C4-2B (cell line): ENCODE results near the gene C1QB.

Source experiments
- H3K27ac ChIP-seq: fragments of 450-650 bp; 2 replicates; pipeline ENCODE4 v1.5.1; 2017
- ZFX ChIP-seq: fragments of 450-650 bp; IDR thresholded peaks from 2 replicates; pipeline ENCODE4 v1.6.1; 2017
- TF ChIP-seq, protein P1 (sequence below): fragments of 450-650 bp; conservative IDR thresholded peaks from 2 replicates; pipeline ENCODE4 v1.5.1; 2017; ENCODE audit warnings: mild to moderate bottlenecking

The C1QB gene

GRCh38 chr1:22650089-22650693 lies 2.8 kb upstream of the C1QB start:
- TF ChIP-seq, protein P1, sequence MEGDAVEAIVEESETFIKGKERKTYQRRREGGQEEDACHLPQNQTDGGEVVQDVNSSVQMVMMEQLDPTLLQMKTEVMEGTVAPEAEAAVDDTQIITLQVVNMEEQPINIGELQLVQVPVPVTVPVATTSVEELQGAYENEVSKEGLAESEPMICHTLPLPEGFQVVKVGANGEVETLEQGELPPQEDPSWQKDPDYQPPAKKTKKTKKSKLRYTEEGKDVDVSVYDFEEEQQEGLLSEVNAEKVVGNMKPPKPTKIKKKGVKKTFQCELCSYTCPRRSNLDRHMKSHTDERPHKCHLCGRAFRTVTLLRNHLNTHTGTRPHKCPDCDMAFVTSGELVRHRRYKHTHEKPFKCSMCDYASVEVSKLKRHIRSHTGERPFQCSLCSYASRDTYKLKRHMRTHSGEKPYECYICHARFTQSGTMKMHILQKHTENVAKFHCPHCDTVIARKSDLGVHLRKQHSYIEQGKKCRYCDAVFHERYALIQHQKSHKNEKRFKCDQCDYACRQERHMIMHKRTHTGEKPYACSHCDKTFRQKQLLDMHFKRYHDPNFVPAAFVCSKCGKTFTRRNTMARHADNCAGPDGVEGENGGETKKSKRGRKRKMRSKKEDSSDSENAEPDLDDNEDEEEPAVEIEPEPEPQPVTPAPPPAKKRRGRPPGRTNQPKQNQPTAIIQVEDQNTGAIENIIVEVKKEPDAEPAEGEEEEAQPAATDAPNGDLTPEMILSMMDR, result no peak
- no peak for TF ChIP-seq ZFX
- H3K27ac ChIP-seq, result no peak overlapping the region

- no peak overlapping the region for H3K27ac ChIP-seq
- no peak for TF ChIP-seq ZFX
- TF ChIP-seq, protein P1, result no peak
Measured at GRCh38 chr1:22651941-22652856, 837 bp upstream of the C1QB start.

- TF ChIP-seq ZFX, result no peak
- TF ChIP-seq, protein P1, result no peak; the same call in 1 of the 2 replicates
- no peak overlapping the region for H3K27ac ChIP-seq
Measured at GRCh38 chr1:22654692-22655091, 1.7 kb downstream of the C1QB start.

GRCh38 chr1:22658385-22659163 lies 5.5 kb downstream of the C1QB start:
- TF ChIP-seq, protein P1, result peak; percentile 20; the same call in 1 of the 2 replicates
- no peak for TF ChIP-seq ZFX
- no peak overlapping the region for H3K27ac ChIP-seq

DNA sequence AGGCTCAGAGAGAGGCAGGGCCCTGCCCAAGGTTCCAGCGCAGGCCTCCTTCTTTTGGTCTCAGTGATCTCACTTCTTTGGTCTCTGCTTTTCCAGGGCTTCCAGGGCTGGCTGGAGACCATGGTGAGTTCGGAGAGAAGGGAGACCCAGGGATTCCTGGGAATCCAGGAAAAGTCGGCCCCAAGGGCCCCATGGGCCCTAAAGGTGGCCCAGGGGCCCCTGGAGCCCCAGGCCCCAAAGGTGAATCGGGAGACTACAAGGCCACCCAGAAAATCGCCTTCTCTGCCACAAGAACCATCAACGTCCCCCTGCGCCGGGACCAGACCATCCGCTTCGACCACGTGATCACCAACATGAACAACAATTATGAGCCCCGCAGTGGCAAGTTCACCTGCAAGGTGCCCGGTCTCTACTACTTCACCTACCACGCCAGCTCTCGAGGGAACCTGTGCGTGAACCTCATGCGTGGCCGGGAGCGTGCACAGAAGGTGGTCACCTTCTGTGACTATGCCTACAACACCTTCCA lies 7.7 kb downstream of the C1QB start:
- no peak overlapping the region for H3K27ac ChIP-seq
- TF ChIP-seq, protein P1, result no peak
- TF ChIP-seq ZFX, result no peak

- no peak for TF ChIP-seq ZFX
- TF ChIP-seq, protein P1, result no peak
- H3K27ac ChIP-seq, result no peak overlapping the region
Measured at GRCh38 chr1:22661880-22662279, 8.8 kb downstream of the C1QB start.

GRCh38 chr1:22662318-22662717 lies 9.3 kb downstream of the C1QB start:
- H3K27ac ChIP-seq, result no peak overlapping the region
- TF ChIP-seq ZFX, result no peak
- TF ChIP-seq, protein P1, result no peak
